ENCODE results near the gene TET2. TPM values are rescaled to one million over a fixed set of nuclear protein-coding genes. Genes with fewer than 3 reads are reported as not detected.
"Not testable (repeated sequence)": the region's sequence is repeated elsewhere in the genome, so short reads cannot be mapped to it uniquely, and the experiment has no call there.

TET2 gene
- total RNA-seq, 1 experiment from 2014 or later, result 20.5 TPM

DNA sequence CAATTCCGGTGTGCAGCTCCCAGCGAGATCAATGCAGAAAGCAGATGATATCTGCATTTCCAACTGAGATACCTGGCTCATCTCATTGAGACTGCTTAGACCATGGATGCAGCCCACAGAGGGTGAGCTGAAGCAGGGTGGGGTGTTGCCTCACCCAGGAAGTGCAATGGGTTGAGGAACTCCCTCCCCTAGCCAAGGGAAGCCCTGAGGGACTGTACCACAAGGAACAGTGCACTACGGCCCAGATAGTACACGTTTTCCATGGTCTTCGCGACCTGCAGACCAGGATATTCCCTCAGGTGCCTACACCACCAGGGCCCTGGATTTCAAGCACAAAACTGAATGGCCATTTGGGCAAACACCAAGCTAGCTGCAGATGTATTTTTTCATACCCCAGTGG lies 150.0 kb downstream of the TET2 start:
- intact Hi-C loops (cut with micrococcal nuclease), result no loop called here
- Mint-ChIP-seq H3K27ac (ENCODE audit: low read depth, unreplicated experiment) (no peak overlapping the region), H3K9me3 (ENCODE audit: unreplicated experiment) (peaks cover 33% of the 10 kb centered on the region), H3K4me1 (ENCODE audit: insufficient read depth, unreplicated experiment) (no peaks in the 10 kb centered on the region), H3K27me3 (ENCODE audit: insufficient read depth, unreplicated experiment) (no peaks in the 10 kb centered on the region), H3K36me3 (ENCODE audit: insufficient read depth, unreplicated experiment) (peaks cover 10% of the 10 kb centered on the region), H3K4me3 (ENCODE audit: unreplicated experiment) (no peak overlapping the region)
- no peak for TF ChIP-seq CTCF (IDR thresholded peaks at IDR 0.05; ENCODE audit: unreplicated experiment)
- no peak for DNase-seq (ENCODE audit: unreplicated experiment)
- ChIA-PET POLR2A (no interaction called here), CTCF (interaction anchor here (0.6 kb wide), 1 partner anchor 29 kb away, joined by 3 read pairs; no protein-coding TSS in a partner anchor)
- no TSS peak for BruUV-seq (replicated peaks)

- DNase-seq (ENCODE audit: unreplicated experiment); H3K4me3 Mint-ChIP-seq (ENCODE audit: unreplicated experiment); BruUV-seq (replicated peaks); intact Hi-C loops (cut with micrococcal nuclease); H3K27me3 Mint-ChIP-seq (ENCODE audit: insufficient read depth, unreplicated experiment); H3K27ac Mint-ChIP-seq (ENCODE audit: low read depth, unreplicated experiment); H3K4me1 Mint-ChIP-seq (ENCODE audit: insufficient read depth, unreplicated experiment); POLR2A ChIA-PET: not testable (repeated sequence)
- peaks cover 17% of the 10 kb centered on the region for H3K36me3 Mint-ChIP-seq (ENCODE audit: insufficient read depth, unreplicated experiment)
- H3K9me3 Mint-ChIP-seq (ENCODE audit: unreplicated experiment), result peaks cover 36% of the 10 kb centered on the region
- CTCF ChIA-PET, result interaction anchor here (0.7 kb wide), 1 partner anchor 22 kb away, joined by 4 read pairs; no protein-coding TSS in a partner anchor
These were observed 152.4 kb downstream of the TET2 start for GRCh38 chr4:105299027-105299426.

DNA sequence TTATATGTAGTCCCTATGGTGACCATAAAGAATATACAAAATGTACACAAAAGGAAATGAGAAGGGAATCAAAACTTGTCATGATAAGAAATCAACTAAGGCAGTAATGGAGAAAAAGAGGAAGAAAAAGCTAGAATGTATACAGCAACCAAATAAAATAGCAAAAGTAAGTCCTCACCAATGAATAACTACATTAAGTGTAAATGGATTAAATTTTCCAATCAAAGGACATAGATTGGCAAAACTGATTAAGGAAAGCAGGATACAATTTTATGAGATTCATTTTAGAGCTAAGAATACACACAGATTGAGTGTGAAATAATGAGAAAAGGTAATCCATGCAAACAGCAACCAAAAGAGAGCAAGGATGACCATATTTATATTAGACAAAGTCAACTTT lies 157.4 kb downstream of the TET2 start:
- Mint-ChIP-seq H3K4me3 (ENCODE audit: unreplicated experiment) (no peak overlapping the region), H3K27ac (ENCODE audit: low read depth, unreplicated experiment) (no peak overlapping the region), H3K27me3 (ENCODE audit: insufficient read depth, unreplicated experiment) (no peaks in the 10 kb centered on the region), H3K36me3 (ENCODE audit: insufficient read depth, unreplicated experiment) (peaks cover 13% of the 10 kb centered on the region), H3K9me3 (ENCODE audit: unreplicated experiment) (peaks cover 27% of the 10 kb centered on the region), H3K4me1 (ENCODE audit: insufficient read depth, unreplicated experiment) (peaks cover 6% of the 10 kb centered on the region)
- CTCF ChIA-PET, result interaction anchor here (0.6 to 1.2 kb wide), 2 partner anchors 14 to 194 kb away, joined by 3 to 5 read pairs; no protein-coding TSS in a partner anchor
- intact Hi-C loops (cut with micrococcal nuclease), result no loop called here
- no peak for DNase-seq (ENCODE audit: unreplicated experiment)
- TF ChIP-seq CTCF (IDR thresholded peaks at IDR 0.05; ENCODE audit: unreplicated experiment), result no peak
- BruUV-seq (replicated peaks), result no TSS peak
- POLR2A ChIA-PET, result interaction anchor here (0.5 kb wide), 1 partner anchor 44 kb away, joined by 4 read pairs; no protein-coding TSS in a partner anchor

DNA sequence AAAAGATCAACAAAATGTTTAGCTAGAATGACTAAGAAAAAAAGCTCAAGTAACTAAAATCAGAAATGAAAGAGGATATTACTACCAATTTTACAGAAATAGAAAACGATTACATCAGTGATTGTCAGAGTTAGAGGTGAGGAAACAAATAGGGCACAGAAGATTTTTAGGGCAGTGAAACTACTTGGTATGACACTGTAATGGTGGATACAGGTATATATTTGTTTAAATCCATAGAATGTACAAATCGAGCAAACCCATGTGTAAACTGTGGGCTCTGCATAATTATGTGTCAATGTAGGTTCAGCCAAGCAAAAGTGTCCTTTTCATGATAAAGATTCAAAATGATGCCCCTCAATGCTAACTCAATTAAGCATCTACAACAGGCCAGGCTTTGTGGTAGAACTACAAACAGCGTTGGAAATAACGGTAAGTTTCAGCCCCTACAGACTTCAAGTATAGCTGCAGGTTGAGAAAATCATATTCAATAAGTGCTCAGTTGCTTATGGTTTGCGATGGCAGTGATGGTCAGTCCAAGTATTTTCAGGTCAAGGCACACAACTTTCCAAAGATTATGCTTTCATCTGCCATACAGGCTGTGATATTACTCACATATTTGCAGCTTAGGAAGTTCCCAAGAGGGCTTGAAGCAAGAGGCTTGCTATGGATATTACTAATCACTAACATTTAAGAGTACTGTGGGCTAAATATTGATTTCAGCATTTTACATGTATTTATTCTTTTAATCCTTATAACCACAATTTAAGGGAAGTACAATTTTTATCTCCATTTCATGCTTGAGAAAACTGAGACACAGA lies 158.6 kb downstream of the TET2 start:
- H3K4me1 Mint-ChIP-seq (ENCODE audit: insufficient read depth, unreplicated experiment), result peaks cover 6% of the 10 kb centered on the region
- H3K27ac Mint-ChIP-seq (ENCODE audit: low read depth, unreplicated experiment), result no peak overlapping the region
- no peak for TF ChIP-seq CTCF (IDR thresholded peaks at IDR 0.05; ENCODE audit: unreplicated experiment)
- H3K9me3 Mint-ChIP-seq (ENCODE audit: unreplicated experiment), result peaks cover 22% of the 10 kb centered on the region
- no peak overlapping the region for H3K4me3 Mint-ChIP-seq (ENCODE audit: unreplicated experiment)
- H3K36me3 Mint-ChIP-seq (ENCODE audit: insufficient read depth, unreplicated experiment), result peaks cover 8% of the 10 kb centered on the region
- CTCF ChIA-PET, result interaction anchor here (1.2 kb wide), 1 partner anchor 13 kb away, joined by 3 read pairs; no protein-coding TSS in a partner anchor
- no peaks in the 10 kb centered on the region for H3K27me3 Mint-ChIP-seq (ENCODE audit: insufficient read depth, unreplicated experiment)
- BruUV-seq (replicated peaks), result no TSS peak
- intact Hi-C loops (cut with micrococcal nuclease), result no loop called here
- POLR2A ChIA-PET, result no interaction called here
- DNase-seq (ENCODE audit: unreplicated experiment), result no peak
